ENCODE data around the gene FXYD6. TPM values are rescaled to one million over a fixed set of nuclear protein-coding genes. Genes with fewer than 3 reads are reported as not detected.
A peak's percentile ranks its signal among the peaks of the same experiment; 100 is the strongest.

Gene FXYD6
- total and polyA plus RNA-seq, 2 donors (not counting 1 experiment from before 2014, with no cell fraction given) = not detected

DNA sequence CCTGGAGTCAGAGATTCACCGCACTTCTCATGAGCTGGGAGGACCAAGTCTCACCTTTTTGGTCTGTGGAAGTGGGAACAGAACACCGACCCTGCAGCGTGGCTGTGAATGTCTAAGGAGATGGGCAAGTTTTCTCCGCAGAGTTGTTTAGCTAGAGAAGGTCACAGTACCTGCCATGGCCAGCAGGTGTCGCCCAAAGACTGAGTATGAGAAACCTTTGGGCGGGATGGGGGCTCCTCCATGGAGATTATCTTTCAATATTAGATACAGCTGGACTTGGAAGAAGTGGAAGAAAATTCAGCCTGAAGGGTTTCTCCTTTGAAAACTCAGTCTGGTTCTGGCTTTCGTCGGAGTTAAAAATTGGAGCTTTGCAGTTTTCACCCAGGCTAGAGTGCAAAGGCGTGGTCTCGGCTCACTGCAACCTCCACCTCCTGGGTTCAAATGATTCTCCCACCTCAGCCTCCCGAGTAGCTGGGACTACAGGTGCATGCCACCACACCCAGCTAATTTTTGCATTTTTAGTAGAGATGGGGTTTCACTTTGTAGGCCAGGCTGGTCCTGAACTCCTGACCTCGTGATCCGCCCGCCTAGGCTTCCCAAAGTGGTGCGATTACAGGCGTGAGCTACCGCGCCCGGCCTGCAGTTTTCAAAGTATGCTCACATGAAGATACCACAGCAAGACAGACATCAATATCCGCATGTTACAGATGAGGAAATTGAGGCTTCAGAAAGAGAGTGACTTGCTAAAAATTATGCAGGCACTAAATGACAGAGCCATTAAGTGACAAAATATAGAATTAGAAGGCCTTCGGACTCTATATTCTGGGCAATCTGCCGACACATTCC, 68.8 kb downstream of the FXYD6 start:
- POLR2A ChIA-PET = interaction anchor here (0.6 to 1.7 kb wide), 4 partner anchors 10 to 246 kb away, joined by 3 to 5 read pairs (median 4); no protein-coding TSS in a partner anchor
- peaks cover 0 to 15% of the 10 kb centered on the region in 2 experiments for H3K36me3 ChIP-seq (replicated peaks in 1 of 2; ENCODE audit: control extremely low read depth in 1 of 2, control insufficient read depth in 1 of 2, extremely low read depth in 1 of 2, insufficient read depth in 2 of 2, low read length in 1 of 2)
- Mint-ChIP-seq H3K27ac (no peak overlapping the region), H3K4me3 (no peak overlapping the region), H3K9me3 (ENCODE audit: insufficient read depth) (no peaks in the 10 kb centered on the region), H3K27me3 (peaks cover 10% of the 10 kb centered on the region), H3K4me1 (peaks cover 5% of the 10 kb centered on the region)
- no peaks in the 10 kb centered on the region for H3K9me3 ChIP-seq (ENCODE audit: control extremely low read depth in 1 of 3, control insufficient read depth in 2 of 3, insufficient read depth in 1 of 3, low read length in 2 of 3)
- peaks cover 9% of the 10 kb centered on the region for H3K79me2 ChIP-seq (ENCODE audit: control insufficient read depth, insufficient read depth, low read length)
- peaks cover 4% of the 10 kb centered on the region for H4K20me1 ChIP-seq (ENCODE audit: control insufficient read depth, insufficient read depth, low read length, poor library complexity, severe bottlenecking)
- H3K4me1 ChIP-seq (ENCODE audit: control insufficient read depth in 2 of 2, insufficient read depth in 2 of 2, low read length in 2 of 2) = peaks cover 0 to 9% of the 10 kb centered on the region in 2 donors
- H3K27ac ChIP-seq (ENCODE audit: low read length in 2 of 2) = no peak overlapping the region
- ATAC-seq (ENCODE audit: low read depth) = peak; percentile 81
- H3K4me3 ChIP-seq (ENCODE audit: control extremely low read depth in 1 of 5, extremely low read depth in 1 of 5, insufficient read depth in 1 of 5, low read depth in 2 of 5, low read length in 4 of 5) = no peak overlapping the region
- H2AFZ ChIP-seq (ENCODE audit: insufficient read depth, low read depth, low read length, poor library complexity, severe bottlenecking) = no peak overlapping the region
- TF ChIP-seq, protein P1, sequence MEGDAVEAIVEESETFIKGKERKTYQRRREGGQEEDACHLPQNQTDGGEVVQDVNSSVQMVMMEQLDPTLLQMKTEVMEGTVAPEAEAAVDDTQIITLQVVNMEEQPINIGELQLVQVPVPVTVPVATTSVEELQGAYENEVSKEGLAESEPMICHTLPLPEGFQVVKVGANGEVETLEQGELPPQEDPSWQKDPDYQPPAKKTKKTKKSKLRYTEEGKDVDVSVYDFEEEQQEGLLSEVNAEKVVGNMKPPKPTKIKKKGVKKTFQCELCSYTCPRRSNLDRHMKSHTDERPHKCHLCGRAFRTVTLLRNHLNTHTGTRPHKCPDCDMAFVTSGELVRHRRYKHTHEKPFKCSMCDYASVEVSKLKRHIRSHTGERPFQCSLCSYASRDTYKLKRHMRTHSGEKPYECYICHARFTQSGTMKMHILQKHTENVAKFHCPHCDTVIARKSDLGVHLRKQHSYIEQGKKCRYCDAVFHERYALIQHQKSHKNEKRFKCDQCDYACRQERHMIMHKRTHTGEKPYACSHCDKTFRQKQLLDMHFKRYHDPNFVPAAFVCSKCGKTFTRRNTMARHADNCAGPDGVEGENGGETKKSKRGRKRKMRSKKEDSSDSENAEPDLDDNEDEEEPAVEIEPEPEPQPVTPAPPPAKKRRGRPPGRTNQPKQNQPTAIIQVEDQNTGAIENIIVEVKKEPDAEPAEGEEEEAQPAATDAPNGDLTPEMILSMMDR (IDR thresholded peaks at IDR 0.05) = peak; percentile 97
- TF ChIP-seq EZH2 (IDR thresholded peaks at IDR 0.05; ENCODE audit: borderline replicate concordance, insufficient read depth, low read depth, low read length, poor library complexity, severe bottlenecking) = no peak
- no peak overlapping the region for H3K9ac ChIP-seq (ENCODE audit: low read length)
- intact Hi-C loops (cut with micrococcal nuclease) = loop anchor here (1.0 kb wide), 4 partner anchors 10 to 246 kb away; no protein-coding TSS in a partner anchor
- peak overlapping the region; percentile 1 for H3K4me2 ChIP-seq (replicated peaks; ENCODE audit: low read depth, low read length, poor library complexity, severe bottlenecking)
- CTCF ChIA-PET = interaction anchor here (0.6 to 14.3 kb wide), 47 partner anchors 9 to 552 kb away, joined by 3 to 462 read pairs (median 4); partner anchors contain the start of genes FXYD2, IL10RA and UBE4A
- peaks cover 0 to 9% (median 0%) of the 10 kb centered on the region in 4 experiments for H3K27me3 ChIP-seq (replicated peaks in 1 of 4; ENCODE audit: control extremely low read depth in 1 of 4, control insufficient read depth in 3 of 4, insufficient read depth in 4 of 4, low read length in 3 of 4)
- peak; percentile 80 for DNase-seq
- WGBS (ENCODE audit: insufficient coverage) = 43% methylated on average over 10 of the region's 22 CpGs

Measured in B cell (primary cell).